Measurements from ENCODE around the gene CILP2. TPM values are rescaled to one million over a fixed set of nuclear protein-coding genes. Genes with fewer than 3 reads are reported as not detected.

Gene CILP2
- total RNA-seq, 1 experiment from 2014 or later = 2.0 TPM

DNA sequence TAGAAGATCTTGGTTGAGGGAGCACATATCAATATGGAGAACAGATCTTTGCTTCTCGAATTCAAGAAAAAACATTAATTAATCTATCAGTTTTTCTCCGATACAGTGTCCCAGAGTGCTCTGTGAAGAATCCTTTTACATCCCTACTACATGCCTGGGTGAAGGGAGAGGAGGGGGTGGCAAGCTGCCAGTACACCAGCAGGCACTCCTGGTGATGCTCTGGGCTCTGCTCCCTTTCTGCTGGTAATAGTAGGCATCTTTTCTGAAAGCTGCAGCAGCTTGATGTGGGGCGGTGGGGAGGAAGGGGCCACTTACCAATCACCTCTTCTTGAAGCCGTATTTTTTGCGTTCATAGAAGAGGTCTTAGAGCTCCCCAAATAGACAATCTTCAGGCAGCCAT lies 49.7 kb downstream of the CILP2 start:
- no peaks in the 10 kb centered on the region for H3K9me3 ChIP-seq (ENCODE audit: low read length)
- ATAC-seq (no peak), DNase-seq (no peak)
- no peaks in the 10 kb centered on the region for H3K9me2 ChIP-seq (replicated peaks; ENCODE audit: low read length)
- no peaks in the 10 kb centered on the region for H3K79me2 ChIP-seq (ENCODE audit: low read length)
- no peak overlapping the region for H3K4me3 ChIP-seq (ENCODE audit: low read length)
- H3K9ac ChIP-seq (ENCODE audit: low read length) = no peak overlapping the region
- H3K4me2 ChIP-seq (ENCODE audit: low read length) = no peak overlapping the region
- H2AFZ ChIP-seq (ENCODE audit: low read length) = no peak overlapping the region
- 0 out of 2 replicates have a peak, but pooled peaks cover 1% of the 10 kb centered on the region for H3K36me3 ChIP-seq (ENCODE audit: low read depth, low read length)
- ChIA-PET POLR2A (ENCODE audit: unreplicated experiment) (no interaction called here), CTCF (no interaction called here)
- H3K4me1 ChIP-seq (ENCODE audit: insufficient read depth, low read length) = peaks cover 19% of the 10 kb centered on the region
- no peaks in the 10 kb centered on the region for H4K20me1 ChIP-seq (ENCODE audit: low read length)
- TF ChIP-seq EZH2phosphoT487 (IDR thresholded peaks at IDR 0.05; ENCODE audit: borderline replicate concordance, low read length) (no peak), EZH2 (IDR thresholded peaks at IDR 0.05; ENCODE audit: low read length, unreplicated experiment) (no peak)
- TF ChIP-seq, protein P1, sequence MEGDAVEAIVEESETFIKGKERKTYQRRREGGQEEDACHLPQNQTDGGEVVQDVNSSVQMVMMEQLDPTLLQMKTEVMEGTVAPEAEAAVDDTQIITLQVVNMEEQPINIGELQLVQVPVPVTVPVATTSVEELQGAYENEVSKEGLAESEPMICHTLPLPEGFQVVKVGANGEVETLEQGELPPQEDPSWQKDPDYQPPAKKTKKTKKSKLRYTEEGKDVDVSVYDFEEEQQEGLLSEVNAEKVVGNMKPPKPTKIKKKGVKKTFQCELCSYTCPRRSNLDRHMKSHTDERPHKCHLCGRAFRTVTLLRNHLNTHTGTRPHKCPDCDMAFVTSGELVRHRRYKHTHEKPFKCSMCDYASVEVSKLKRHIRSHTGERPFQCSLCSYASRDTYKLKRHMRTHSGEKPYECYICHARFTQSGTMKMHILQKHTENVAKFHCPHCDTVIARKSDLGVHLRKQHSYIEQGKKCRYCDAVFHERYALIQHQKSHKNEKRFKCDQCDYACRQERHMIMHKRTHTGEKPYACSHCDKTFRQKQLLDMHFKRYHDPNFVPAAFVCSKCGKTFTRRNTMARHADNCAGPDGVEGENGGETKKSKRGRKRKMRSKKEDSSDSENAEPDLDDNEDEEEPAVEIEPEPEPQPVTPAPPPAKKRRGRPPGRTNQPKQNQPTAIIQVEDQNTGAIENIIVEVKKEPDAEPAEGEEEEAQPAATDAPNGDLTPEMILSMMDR (conservative IDR thresholded peaks at IDR 0.05; ENCODE audit: low read depth, low read length) = no peak
- H3K27ac ChIP-seq (ENCODE audit: low read length) = no peak overlapping the region
- H3F3A ChIP-seq (ENCODE audit: low read length, unreplicated experiment) = no peaks in the 10 kb centered on the region
- intact Hi-C loops (cut with micrococcal nuclease) = no loop called here
- no peaks in the 10 kb centered on the region for H3K27me3 ChIP-seq (ENCODE audit: low read length)
- no TSS peak for BruUV-seq (replicated peaks)

DNA sequence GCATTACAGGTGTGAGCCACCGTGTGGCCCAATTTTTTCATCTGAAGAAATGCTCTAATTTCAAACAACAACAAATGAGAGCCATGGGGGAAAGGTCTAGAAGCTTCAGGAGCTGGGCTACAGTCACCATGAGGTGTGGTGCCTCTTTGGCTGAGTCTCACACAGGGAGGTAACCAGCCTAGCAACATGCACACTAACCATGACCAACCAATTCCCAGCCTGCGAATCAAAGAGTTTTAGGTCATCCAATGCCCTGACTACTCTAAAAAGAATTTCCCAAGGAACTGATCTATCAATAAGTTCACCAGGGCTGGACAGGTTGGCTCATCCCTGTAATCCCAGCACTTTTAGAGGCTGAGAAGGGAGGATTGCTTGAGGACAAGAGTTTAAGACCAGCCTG lies 50.5 kb downstream of the CILP2 start:
- TF ChIP-seq EZH2phosphoT487 (IDR thresholded peaks at IDR 0.05; ENCODE audit: borderline replicate concordance, low read length) (no peak), EZH2 (IDR thresholded peaks at IDR 0.05; ENCODE audit: low read length, unreplicated experiment) (no peak)
- TF ChIP-seq, protein P1 (conservative IDR thresholded peaks at IDR 0.05; ENCODE audit: low read depth, low read length) = no peak
- Histone ChIP-seq H3K27ac (ENCODE audit: low read length) (no peak overlapping the region), H3K4me1 (ENCODE audit: insufficient read depth, low read length) (peaks cover 19% of the 10 kb centered on the region)

DNA sequence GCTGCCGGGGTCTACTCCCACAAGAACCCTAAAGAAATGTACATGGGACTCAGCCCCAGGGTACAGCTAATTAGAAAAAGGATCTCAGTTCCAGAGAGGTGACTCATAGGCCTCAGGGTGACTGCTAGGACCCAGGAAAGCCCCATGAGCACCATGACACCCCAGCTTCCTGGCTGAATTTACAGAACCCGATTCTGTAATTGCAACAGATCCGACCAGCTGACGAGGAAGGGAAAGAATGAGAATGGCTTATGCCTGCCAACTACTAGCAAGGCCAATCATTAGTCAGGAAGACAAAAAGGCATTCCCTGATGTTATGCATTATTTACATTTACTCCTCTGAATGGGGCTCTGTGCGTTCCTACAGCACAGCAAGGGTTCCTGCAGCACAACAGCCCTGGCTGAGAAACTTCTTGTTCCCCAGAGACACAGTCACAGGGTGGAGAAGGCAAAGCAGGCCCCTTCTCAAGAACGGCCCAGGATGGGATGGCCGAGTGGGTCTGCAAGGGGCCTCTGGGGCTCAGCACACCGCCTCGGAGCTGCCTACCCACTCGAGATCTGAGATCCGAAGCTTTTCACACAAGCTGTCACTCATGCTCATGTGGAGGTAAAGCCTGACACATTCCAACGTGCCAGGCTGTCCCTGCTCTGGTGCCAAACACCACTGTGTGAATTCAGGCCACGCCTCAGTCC lies 53.2 kb downstream of the CILP2 start:
- no peaks in the 10 kb centered on the region for H3K9me3 ChIP-seq (ENCODE audit: low read length)
- peak overlapping the region; percentile 90 for H3K27ac ChIP-seq (ENCODE audit: low read length)
- no peaks in the 10 kb centered on the region for H3K9me2 ChIP-seq (replicated peaks; ENCODE audit: low read length)
- intact Hi-C loops (cut with micrococcal nuclease) = no loop called here
- no peaks in the 10 kb centered on the region for H3F3A ChIP-seq (ENCODE audit: low read length, unreplicated experiment)
- ChIA-PET POLR2A (ENCODE audit: unreplicated experiment) (interaction anchor here (0.6 kb wide), 2 partner anchors 22 to 66 kb away, joined by 3 to 4 read pairs; no protein-coding TSS in a partner anchor), CTCF (no interaction called here)
- H4K20me1 ChIP-seq (ENCODE audit: low read length) = no peaks in the 10 kb centered on the region
- no peaks in the 10 kb centered on the region for H3K79me2 ChIP-seq (ENCODE audit: low read length)
- H3K9ac ChIP-seq (ENCODE audit: low read length) = peak overlapping the region; percentile 65
- BruUV-seq (replicated peaks) = no TSS peak
- no peak for TF ChIP-seq EZH2phosphoT487 (IDR thresholded peaks at IDR 0.05; ENCODE audit: borderline replicate concordance, low read length)
- TF ChIP-seq EZH2 (IDR thresholded peaks at IDR 0.05; ENCODE audit: low read length, unreplicated experiment) = no peak
- TF ChIP-seq, protein P1 (conservative IDR thresholded peaks at IDR 0.05; ENCODE audit: low read depth, low read length) = no peak
- H3K36me3 ChIP-seq (ENCODE audit: low read depth, low read length) = 0 out of 2 replicates have a peak, but pooled peaks cover 10% of the 10 kb centered on the region
- no peak overlapping the region; the same call in 1 of the 2 replicates for H3K4me3 ChIP-seq (ENCODE audit: low read length)
- DNase-seq = peak; percentile 95
- peak overlapping the region; percentile 70 for H3K4me2 ChIP-seq (ENCODE audit: low read length)
- peak; percentile 80 for ATAC-seq
- no peaks in the 10 kb centered on the region for H3K27me3 ChIP-seq (ENCODE audit: low read length)
- peaks cover 39% of the 10 kb centered on the region for H3K4me1 ChIP-seq (ENCODE audit: insufficient read depth, low read length)
- H2AFZ ChIP-seq (ENCODE audit: low read length) = no peak overlapping the region

More for the DNA sequence above, 50.5 kb downstream of the CILP2 start:
- intact Hi-C loops (cut with micrococcal nuclease) = no loop called here
- DNase-seq = peak; percentile 50
- no peak overlapping the region for H3K9ac ChIP-seq (ENCODE audit: low read length)
- H2AFZ ChIP-seq (ENCODE audit: low read length) = no peak overlapping the region
- BruUV-seq (replicated peaks) = no TSS peak
- H3K4me2 ChIP-seq (ENCODE audit: low read length) = no peak overlapping the region
- H3K9me3 ChIP-seq (ENCODE audit: low read length) = no peaks in the 10 kb centered on the region
- H3K4me3 ChIP-seq (ENCODE audit: low read length) = no peak overlapping the region
- ChIA-PET POLR2A (ENCODE audit: unreplicated experiment) (no interaction called here), CTCF (no interaction called here)
- no peaks in the 10 kb centered on the region for H4K20me1 ChIP-seq (ENCODE audit: low read length)
- 0 out of 2 replicates have a peak, but pooled peaks cover 8% of the 10 kb centered on the region for H3K36me3 ChIP-seq (ENCODE audit: low read depth, low read length)
- no peak for ATAC-seq
- H3K79me2 ChIP-seq (ENCODE audit: low read length) = no peaks in the 10 kb centered on the region
- no peaks in the 10 kb centered on the region for H3K9me2 ChIP-seq (replicated peaks; ENCODE audit: low read length)
- no peaks in the 10 kb centered on the region for H3F3A ChIP-seq (ENCODE audit: low read length, unreplicated experiment)
- no peaks in the 10 kb centered on the region for H3K27me3 ChIP-seq (ENCODE audit: low read length)

Data from PC-3 (cell line).